ENCODE data around the gene SIM2. TPM values are rescaled to one million over a fixed set of nuclear protein-coding genes. Genes with fewer than 3 reads are reported as not detected.

The SIM2 gene
- total and polyA plus RNA-seq, 2 of the 13 experiments (the other 11 are each of a cell fraction or from before 2014, with no cell fraction given): 0.36 to 0.53 TPM

DNA sequence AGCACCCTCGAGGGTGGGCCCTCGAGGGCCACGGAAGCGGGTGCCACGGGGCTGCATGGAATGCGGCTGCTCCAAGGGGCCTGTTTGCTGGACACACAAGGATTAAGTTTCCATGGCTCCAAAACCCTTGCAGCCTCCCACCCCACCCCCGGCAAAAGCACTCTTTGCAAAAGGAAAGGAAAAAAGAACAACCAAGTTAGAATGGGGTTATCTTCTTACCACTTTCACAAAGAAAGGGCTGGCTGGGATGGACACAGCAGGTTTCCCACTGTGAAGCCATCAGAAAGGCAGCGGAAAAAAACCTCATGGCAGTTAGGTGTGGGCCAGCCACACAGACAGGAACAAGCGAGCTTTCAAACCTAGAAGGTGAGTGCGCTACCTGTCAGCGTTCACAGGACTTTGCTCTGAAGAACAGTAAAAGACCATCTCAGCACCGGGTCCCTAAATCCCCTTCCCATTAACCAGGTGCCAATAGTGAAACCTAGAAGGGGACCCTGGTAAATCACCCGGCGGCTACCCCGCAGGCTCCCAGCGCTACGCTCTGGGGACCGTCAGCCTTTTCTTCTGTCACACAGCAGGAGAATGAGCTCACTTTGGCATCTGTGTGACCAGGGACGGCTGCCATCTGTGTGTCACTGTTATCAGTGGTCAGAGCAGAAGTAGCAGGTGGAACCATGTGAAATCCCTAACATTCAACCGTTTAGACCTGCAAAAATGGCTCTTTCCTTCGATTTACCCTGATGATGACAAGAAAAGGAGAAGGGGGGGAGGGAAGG lies 93.0 kb downstream of the SIM2 start (continued):
- TF ChIP-seq, protein P1, sequence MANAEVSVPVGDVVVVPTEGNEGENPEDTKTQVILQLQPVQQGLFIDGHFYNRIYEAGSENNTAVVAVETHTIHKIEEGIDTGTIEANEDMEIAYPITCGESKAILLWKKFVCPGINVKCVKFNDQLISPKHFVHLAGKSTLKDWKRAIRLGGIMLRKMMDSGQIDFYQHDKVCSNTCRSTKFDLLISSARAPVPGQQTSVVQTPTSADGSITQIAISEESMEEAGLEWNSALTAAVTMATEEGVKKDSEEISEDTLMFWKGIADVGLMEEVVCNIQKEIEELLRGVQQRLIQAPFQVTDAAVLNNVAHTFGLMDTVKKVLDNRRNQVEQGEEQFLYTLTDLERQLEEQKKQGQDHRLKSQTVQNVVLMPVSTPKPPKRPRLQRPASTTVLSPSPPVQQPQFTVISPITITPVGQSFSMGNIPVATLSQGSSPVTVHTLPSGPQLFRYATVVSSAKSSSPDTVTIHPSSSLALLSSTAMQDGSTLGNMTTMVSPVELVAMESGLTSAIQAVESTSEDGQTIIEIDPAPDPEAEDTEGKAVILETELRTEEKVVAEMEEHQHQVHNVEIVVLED (CRISPR knock-in tag; IDR thresholded peaks at IDR 0.05; ENCODE audit: borderline replicate concordance): no peak
- TF ChIP-seq SIN3A (IDR thresholded peaks at IDR 0.05; ENCODE audit: borderline replicate concordance, low read depth, low read length): no peak
- TF ChIP-seq SRF (IDR thresholded peaks at IDR 0.05; ENCODE audit: low read depth, low read length): no peak
- TF ChIP-seq CBX2 (IDR thresholded peaks at IDR 0.05; ENCODE audit: low read depth, low read length): no peak
- TF ChIP-seq CBX2 (CRISPR knock-in tag; IDR thresholded peaks at IDR 0.05; ENCODE audit: low read depth): no peak
- no peak for TF ChIP-seq MZF1 (CRISPR knock-in tag; IDR thresholded peaks at IDR 0.05; ENCODE audit: borderline replicate concordance)
- TF ChIP-seq KAT7 (CRISPR knock-in tag; IDR thresholded peaks at IDR 0.05; ENCODE audit: borderline replicate concordance): no peak
- TF ChIP-seq KLF13 (CRISPR knock-in tag; IDR thresholded peaks at IDR 0.05): no peak
- no peak for TF ChIP-seq REXO4 (CRISPR knock-in tag; IDR thresholded peaks at IDR 0.05; ENCODE audit: borderline replicate concordance)
- TF ChIP-seq ZBTB7B (CRISPR knock-in tag; IDR thresholded peaks at IDR 0.05): no peak
- no peak for TF ChIP-seq ZNF850 (CRISPR knock-in tag; conservative IDR thresholded peaks at IDR 0.05)
- TF ChIP-seq SMARCE1 (IDR thresholded peaks at IDR 0.05; ENCODE audit: borderline replicate concordance): no peak
- no peak for TF ChIP-seq NFE2 (CRISPR knock-in tag; IDR thresholded peaks at IDR 0.05)
- no peak for TF ChIP-seq ZNF263 (CRISPR knock-in tag; IDR thresholded peaks at IDR 0.05)

All from HepG2 (cell line).